WERI-Rb-1 (cell line): Measurements from ENCODE around the gene CALCB.
"Not testable (repeated sequence)": the region's sequence is repeated elsewhere in the genome, so short reads cannot be mapped to it uniquely, and the experiment has no call there.

Source experiments
- DNase-seq: peaks from one replicate; pipeline ENCODE4 v3.0.0-alpha.2; 2020
- H3K27ac ChIP-seq: fragments of 250-450 bp; sonication (Bioruptor Pico); 2 replicates; pipeline ENCODE4 v1.5.1; 2020; ENCODE audit warnings: mild to moderate bottlenecking, moderate library complexity
- H3K27me3 ChIP-seq: fragments of 250-450 bp; sonication (Bioruptor Pico); 2 replicates; pipeline ENCODE4 v1.5.1; 2021; ENCODE audit warnings: mild to moderate bottlenecking, low read depth, moderate library complexity; ENCODE audit not compliant: insufficient read depth, severe bottlenecking
- H3K36me3 ChIP-seq: fragments of 250-450 bp; sonication (Bioruptor Pico); 2 replicates; pipeline ENCODE4 v1.5.1; 2020; ENCODE audit warnings: mild to moderate bottlenecking, moderate library complexity
- H3K4me3 ChIP-seq: 2 replicates; pipeline ENCODE4 v1.5.1; 2011; ENCODE audit warnings: low read depth, mild to moderate bottlenecking, control low read depth, low read length
- H3K9me3 ChIP-seq: fragments of 250-450 bp; sonication (Bioruptor Pico); 2 replicates; pipeline ENCODE4 v1.5.1; 2021; ENCODE audit warnings: mild to moderate bottlenecking, moderate library complexity; ENCODE audit not compliant: severe bottlenecking
- TF ChIP-seq, protein P1 (sequence below): IDR thresholded peaks from 2 replicates; pipeline ENCODE4 v1.5.1; 2011; ENCODE audit warnings: low read depth, mild to moderate bottlenecking, control low read depth, inconsistent platforms, low read length

Gene CALCB, protein sequence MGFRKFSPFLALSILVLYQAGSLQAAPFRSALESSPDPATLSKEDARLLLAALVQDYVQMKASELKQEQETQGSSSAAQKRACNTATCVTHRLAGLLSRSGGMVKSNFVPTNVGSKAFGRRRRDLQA

DNA sequence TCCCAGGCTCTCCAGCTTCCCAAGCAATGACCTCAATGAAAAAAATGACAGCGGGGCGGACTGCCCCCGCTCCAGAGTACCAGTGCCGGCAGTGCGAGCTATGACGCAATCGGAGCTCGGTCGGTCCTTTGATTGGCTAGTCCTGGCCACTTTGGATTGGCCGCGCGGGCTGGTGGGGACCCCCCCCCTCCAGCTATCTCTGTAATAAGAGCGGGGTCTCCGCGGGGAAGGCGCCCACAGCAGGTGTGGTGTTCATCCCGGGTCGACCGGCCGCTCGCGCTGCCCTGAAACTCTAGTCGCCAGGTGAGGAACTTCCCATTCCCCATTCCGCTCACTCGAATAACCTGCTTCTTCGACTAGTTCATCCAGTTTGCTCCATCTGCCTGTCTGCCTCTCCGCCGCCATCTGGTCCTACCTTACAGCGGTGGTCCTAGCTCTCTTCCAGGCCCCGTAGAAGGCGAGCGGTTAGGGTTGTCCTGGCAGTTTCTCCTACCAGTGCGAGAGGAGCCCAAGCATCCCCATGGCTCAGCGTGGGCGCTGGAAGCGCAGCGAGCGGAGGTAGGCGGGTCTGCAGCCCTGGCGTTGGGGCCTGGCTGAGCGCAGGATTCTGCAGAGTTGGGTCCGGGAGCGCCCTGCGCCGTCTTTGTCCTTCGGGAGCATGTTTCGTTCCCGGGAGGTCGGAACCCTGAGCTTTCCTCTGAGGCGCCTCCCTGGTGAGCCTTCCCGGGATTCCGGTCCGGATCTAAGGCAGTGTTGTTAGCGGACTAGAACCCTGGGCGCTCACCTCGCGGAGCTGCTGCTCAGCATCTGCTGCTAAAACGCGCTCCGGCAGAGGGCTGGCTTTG, at the start of gene CALCB:
Gene CALCB, plus strand, starts transcription at position 233 of the 845 bp plus-strand sequence. CDS start 1,126 bp downstream, outside the sequence.
- H3K27me3 ChIP-seq: peaks cover 75% of the 10 kb centered on the region
- peaks cover 2% of the 10 kb centered on the region for H3K9me3 ChIP-seq
- no peak within 1 kb of the TSS for H3K27ac ChIP-seq
- TF ChIP-seq, protein P1, sequence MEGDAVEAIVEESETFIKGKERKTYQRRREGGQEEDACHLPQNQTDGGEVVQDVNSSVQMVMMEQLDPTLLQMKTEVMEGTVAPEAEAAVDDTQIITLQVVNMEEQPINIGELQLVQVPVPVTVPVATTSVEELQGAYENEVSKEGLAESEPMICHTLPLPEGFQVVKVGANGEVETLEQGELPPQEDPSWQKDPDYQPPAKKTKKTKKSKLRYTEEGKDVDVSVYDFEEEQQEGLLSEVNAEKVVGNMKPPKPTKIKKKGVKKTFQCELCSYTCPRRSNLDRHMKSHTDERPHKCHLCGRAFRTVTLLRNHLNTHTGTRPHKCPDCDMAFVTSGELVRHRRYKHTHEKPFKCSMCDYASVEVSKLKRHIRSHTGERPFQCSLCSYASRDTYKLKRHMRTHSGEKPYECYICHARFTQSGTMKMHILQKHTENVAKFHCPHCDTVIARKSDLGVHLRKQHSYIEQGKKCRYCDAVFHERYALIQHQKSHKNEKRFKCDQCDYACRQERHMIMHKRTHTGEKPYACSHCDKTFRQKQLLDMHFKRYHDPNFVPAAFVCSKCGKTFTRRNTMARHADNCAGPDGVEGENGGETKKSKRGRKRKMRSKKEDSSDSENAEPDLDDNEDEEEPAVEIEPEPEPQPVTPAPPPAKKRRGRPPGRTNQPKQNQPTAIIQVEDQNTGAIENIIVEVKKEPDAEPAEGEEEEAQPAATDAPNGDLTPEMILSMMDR: no peak
- no peaks in the 10 kb centered on the region for H3K36me3 ChIP-seq
- no peak within 1 kb of the TSS for H3K4me3 ChIP-seq
- no peak for DNase-seq

DNA sequence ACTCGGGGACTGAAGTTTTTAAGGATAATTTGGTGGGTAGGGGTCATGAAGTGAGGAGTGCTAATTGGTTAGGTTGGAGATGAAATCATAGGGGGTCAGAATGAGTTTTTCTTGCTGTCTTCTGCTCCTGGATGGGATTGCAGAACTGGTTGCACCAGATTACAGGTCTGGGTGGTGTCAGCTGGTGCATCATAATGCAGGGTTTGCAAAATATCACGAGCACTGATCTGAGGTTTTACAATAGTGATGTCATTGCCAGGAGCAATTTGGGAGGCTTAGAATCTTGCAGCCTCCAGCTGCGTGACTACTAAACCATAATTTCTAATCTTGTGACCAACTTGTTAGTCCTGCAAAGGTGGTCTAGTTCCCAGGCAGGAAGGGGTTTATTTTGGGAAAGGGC, 46.4 kb upstream of the CALCB start:
- TF ChIP-seq, protein P1: no peak
- H3K36me3 ChIP-seq: no peaks in the 10 kb centered on the region
- DNase-seq: no peak
- peaks cover 45% of the 10 kb centered on the region for H3K27me3 ChIP-seq
- no peak overlapping the region for H3K27ac ChIP-seq
- H3K9me3 ChIP-seq: no peaks in the 10 kb centered on the region
- no peak overlapping the region for H3K4me3 ChIP-seq

DNA sequence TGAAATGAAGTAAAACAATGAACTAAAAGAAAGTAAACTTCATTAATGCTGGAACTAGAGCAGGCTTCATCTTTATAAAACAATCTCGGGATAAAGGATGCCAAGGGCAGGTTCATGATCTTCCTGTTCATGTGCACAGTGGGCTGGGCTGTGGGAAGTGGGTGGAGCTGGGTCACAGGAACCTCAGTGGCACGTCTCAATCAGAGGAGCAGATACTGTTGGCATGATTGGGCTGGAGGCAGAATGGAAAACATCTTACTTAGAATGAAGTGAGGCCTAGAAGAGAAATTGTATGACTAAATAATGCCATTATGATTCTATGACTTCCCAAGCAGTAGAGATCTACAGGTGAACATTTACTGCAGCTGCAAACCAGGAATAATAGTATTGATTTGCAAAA, 45.4 kb upstream of the CALCB start:
- TF ChIP-seq, protein P1: no peak
- Histone ChIP-seq H3K4me3 (no peak overlapping the region), H3K9me3 (no peaks in the 10 kb centered on the region), H3K36me3 (no peaks in the 10 kb centered on the region), H3K27me3 (peaks cover 50% of the 10 kb centered on the region), H3K27ac (no peak overlapping the region)
- no peak for DNase-seq

DNA sequence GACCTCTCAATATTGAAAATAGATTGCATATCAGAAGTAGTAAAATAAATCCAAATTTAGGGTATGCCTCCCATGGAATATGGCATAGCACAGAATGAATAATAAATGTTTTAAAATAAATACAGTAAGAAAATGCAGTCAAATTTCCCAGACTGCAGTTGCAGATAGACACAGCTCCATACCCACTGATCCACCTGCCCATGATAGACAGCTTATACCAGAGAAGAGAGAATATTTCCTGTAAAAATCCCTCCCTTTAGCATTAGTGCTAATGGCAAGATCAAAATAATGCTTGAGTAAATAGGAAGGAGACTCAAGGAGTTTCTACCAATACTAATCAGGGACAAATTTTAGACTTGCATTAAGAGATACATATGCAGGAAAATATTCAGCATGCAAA, 45.0 kb upstream of the CALCB start:
- Histone ChIP-seq H3K27me3 (peaks cover 53% of the 10 kb centered on the region), H3K9me3 (no peaks in the 10 kb centered on the region), H3K27ac (no peak overlapping the region), H3K36me3 (no peaks in the 10 kb centered on the region), H3K4me3 (no peak overlapping the region)
- TF ChIP-seq, protein P1: no peak
- DNase-seq: no peak

DNA sequence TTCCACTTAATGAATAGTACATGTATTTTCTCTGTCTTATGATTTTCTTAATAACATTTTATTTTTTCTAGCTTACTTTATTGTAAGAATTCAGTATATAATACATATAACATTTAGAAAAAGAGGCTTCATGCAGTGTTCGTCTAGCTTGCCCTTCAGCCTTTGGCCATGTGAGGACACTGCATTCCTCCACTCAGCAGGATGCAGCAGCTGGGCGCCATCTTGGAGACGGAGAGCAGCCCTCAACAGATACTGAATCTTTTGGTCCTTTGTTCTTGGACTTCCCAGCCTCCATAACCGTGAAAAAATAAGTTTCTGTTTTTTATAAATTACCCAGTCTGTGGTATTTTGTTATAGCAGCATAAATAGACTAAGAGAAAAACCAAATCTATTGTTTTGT, 41.4 kb upstream of the CALCB start:
- not testable (repeated sequence) for H3K9me3 ChIP-seq, DNase-seq, H3K27ac ChIP-seq, H3K4me3 ChIP-seq, H3K36me3 ChIP-seq
- peaks cover 72% of the 10 kb centered on the region for H3K27me3 ChIP-seq

DNA sequence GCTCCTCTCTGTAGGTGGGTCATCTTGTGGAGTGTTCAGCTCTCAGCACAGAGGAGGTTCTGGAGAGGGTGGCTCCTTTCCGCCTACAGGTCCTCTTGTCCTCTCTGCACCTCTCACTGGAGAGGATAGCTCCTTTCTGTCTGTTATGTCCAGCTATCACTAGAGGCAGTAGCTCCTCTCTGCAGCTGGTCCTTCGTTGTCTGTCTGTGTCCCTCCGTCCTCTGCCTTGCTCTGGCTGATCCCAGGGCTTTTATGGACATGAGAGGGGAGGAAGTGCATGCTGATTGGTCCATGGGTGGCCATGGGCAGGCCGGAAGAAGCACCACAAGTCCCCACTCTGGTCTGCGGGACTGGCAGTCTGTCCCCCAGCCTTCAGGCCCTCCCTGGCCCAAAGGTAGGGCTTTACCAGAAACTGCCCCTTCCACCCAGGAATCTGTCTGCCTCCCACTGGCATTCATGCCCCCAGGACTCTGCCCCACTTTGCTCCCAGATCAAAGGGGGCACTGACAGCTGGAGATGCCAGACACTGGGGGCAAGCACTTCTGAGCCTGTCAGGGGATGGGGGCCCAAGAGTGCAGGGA, 38.6 kb upstream of the CALCB start:
- Histone ChIP-seq H3K36me3 (no peaks in the 10 kb centered on the region), H3K27me3 (peaks cover 65% of the 10 kb centered on the region), H3K27ac (no peak overlapping the region), H3K9me3 (no peaks in the 10 kb centered on the region), H3K4me3 (no peak overlapping the region)
- TF ChIP-seq, protein P1: no peak
- DNase-seq: no peak
